HG02884 (cell line): ENCODE data around the gene KLB.
"Not testable (repeated sequence)": the region's sequence is repeated elsewhere in the genome, so short reads cannot be mapped to it uniquely, and the experiment has no call there.

Experiments
- ATAC-seq: cut with Tn5 transposase; IDR thresholded peaks from one replicate; pipeline ENCODE4 v1.9.1; 2021; ENCODE audit warnings: mild to moderate bottlenecking, moderate library complexity; ENCODE audit not compliant: unreplicated experiment

The KLB gene

DNA sequence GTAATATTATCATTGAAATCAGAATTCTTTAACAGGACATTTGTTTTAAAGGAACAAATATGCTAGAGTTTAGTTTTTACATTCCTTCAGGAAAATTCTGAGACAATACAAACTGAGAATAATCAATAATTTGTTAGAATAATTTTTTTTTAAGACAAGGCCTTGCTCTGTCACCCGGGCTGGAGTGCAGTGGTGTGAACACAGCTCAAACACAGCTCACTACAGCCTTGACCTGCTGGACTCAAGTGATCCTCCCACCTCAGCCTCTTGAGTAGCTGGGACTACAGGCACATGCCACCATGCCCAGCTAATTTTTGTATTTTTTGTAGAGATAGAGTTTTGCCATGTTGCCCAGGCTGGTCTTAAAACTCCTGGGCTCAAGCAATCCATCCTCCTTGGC lies 18.6 kb downstream of the KLB start:
- ATAC-seq: not testable (repeated sequence)

DNA sequence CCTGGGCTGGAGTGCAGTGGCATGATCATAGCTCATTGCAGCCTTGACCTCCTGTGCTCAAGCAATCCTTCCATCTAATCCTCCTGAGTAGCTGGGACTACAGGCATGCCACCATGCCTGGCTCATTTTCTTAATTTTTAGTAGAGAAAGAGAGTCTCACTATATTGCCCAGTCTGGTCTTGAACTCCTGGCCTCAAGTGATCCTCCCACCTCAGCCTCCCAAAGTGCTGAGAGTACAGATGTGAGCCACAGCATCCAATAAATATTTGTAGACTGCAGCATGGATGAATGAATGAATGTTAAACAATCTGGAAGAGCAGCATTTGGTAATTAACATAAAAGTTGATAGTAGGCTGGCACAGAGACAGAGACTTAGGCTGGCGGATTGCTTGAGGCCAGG lies 20.0 kb downstream of the KLB start:
- ATAC-seq: no peak

DNA sequence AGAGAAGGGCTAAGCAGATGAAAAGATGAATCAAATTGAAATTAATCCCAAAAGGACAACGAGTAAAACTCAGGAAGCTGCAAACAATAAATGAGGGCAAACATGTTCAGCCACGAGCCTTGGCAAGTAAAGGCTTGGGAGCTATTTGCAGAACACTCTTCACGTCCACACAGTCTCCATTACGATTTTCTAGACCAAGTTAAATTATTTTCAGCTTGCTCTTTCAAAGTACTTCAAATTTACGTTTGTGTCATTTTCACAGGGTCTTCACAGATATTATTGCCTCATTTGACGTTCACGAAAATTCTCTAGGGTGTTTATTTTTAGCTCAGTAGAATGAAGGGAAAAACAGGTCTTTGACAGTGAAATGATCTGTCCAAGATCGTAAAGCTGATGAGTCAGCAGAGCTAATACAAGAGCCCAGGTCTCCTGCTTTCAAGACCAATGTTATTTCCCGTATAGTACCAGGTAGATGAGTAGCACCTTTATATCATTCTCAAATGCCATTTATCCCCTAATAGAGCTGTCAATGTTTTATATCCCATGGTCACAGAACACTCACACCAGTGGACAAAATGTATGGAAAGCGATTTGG lies 20.9 kb downstream of the KLB start:
- no peak for ATAC-seq

DNA sequence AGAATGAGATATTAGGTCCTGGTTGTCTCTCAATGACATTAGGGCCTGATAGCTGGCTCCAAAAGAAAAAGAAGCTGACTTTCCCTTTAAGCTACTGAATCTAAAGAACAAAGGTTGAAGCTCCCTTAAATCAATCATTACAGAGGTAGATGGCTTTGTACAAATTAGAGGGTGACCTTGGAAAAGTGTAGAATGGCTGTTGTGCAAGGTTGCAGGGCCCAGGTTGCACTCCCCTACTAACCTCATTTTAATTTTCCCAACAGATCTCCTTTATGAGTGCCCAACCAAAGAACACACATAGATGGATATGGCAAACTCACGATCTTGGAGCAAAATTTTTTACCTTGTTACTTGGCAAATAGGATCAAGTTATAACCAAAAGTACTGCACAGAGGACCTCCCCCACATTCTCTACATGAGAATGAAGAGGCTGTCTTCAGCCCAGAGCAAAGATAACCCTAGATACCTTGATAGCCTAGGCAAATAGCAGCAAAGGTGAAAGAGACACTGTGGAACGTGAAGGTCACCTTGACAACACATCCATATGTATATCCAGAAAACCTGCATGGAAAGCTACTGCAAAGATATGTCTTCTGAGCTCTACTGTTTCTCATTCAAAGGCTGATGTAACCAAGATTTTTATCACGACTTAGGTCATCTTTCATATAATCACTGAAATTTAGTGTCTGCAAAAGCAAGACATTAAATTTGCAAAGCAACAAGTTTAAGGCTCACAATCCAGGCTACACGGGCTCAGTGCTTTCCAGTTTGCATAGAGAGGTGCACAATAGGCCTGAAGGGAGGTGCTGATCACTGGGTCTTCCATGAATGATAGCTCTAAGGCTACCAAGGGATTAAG lies 23.0 kb downstream of the KLB start:
- no peak for ATAC-seq

DNA sequence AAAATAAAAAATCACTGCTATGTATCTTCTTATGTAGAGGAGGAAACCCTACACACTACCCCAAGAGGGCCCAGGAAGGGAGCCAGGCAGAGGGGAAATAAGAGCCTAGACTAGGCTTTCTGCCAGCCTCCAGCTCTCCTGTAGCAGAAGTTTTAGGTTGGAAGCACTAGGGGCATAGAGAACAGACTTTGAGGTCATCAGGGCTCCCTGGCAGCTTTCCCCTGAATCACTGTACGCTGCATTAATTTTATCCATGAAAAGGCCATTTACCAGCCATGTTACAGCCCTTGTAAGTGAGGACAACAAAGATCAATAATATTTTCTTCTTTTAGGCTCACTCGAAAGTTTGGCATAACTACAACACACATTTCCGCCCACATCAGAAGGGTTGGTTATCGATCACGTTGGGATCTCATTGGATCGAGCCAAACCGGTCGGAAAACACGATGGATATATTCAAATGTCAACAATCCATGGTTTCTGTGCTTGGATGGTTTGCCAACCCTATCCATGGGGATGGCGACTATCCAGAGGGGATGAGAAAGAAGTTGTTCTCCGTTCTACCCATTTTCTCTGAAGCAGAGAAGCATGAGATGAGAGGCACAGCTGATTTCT lies 27.3 kb downstream of the KLB start:
- ATAC-seq: no peak

DNA sequence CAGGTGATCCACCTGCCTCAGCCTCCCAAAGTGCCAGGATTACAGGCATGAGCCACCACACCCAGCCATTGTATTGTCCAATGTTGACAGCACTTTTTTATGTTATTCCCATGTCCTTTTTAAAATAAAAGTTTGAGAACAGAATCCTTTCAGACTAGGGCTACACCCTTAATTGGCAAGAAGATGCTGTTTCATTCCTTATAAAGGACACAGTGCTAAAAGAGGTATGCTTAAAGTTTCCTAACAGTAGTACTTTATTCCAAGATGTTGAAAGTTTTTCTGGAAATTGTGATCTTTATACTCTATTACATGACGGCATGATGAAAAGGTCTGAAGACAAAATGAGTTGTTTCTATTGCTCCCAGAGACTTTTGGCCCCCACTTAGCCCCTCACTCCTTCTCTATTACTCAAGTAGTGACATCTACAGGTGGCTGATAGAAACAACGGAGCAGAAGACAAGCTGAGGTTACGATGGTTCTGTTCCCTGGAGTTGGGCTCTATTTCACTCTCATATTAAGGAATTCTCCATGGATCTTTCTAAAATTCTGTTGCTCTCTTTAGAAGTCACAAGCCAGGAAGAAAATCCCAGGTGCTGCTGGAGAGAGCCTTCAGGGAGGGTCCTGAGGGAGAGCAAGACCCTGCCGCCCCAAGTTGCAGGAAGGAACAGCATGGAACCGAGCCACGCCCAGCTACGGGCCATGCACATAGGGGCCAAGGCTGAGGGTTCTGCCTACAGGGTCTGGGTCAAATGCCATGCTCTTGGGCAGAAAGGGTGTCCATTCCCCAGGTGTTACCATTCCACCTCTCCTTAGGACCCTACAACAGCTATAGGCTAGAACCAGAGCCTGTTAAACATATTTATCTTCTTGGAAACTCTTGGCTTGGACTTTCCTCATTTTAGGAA lies 29.2 kb downstream of the KLB start:
- ATAC-seq: no peak

DNA sequence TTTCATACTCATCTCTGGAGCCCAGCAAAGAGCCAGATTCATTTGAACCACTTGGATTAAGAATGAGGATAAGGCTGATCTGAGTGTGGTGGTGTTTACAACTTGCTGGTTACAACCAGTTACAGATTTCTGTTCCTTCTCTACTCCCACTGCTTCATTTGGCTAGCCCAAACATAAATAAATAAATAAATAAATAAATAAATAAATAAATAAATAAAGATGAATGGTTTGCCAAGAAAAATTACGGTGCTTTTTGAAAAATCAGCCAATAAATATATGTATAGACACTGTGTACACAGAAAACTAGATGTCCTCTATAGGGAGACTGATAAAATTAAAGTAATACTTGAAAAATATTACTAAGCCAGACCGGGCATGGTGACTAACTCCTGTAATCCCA lies 34.9 kb downstream of the KLB start:
- ATAC-seq: no peak

DNA sequence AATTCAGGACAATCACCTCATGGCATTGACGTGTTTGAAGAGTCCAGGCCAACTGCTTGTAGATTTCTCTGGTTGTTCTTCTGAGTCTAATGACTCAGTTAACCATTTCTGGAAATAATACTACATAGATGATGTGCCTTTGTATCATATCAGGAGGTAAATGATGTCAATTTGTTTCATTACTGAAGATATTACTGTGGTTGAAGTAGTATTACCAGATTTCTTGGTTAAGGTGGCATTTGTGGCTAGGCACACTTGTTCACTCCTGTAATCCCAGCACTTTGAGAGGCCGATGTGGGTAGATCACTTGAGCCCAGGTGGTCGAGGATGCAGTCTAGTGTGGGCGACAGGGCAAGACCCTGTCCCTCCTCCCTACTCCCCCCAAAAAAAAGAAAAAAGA lies 36.3 kb downstream of the KLB start:
- no peak for ATAC-seq

DNA sequence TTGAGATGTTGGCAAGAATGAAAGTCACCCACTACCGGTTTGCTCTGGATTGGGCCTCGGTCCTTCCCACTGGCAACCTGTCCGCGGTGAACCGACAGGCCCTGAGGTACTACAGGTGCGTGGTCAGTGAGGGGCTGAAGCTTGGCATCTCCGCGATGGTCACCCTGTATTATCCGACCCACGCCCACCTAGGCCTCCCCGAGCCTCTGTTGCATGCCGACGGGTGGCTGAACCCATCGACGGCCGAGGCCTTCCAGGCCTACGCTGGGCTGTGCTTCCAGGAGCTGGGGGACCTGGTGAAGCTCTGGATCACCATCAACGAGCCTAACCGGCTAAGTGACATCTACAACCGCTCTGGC lies 39.7 kb downstream of the KLB start:
- no peak for ATAC-seq

DNA sequence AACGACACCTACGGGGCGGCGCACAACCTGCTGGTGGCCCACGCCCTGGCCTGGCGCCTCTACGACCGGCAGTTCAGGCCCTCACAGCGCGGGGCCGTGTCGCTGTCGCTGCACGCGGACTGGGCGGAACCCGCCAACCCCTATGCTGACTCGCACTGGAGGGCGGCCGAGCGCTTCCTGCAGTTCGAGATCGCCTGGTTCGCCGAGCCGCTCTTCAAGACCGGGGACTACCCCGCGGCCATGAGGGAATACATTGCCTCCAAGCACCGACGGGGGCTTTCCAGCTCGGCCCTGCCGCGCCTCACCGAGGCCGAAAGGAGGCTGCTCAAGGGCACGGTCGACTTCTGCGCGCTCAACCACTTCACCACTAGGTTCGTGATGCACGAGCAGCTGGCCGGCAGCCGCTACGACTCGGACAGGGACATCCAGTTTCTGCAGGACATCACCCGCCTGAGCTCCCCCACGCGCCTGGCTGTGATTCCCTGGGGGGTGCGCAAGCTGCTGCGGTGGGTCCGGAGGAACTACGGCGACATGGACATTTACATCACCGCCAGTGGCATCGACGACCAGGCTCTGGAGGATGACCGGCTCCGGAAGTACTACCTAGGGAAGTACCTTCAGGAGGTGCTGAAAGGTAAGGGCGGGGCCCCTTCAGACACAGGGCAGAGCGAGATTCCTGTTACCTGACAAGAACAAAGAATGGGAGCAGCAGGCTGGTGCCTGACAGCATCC lies 40.3 kb downstream of the KLB start:
- peak; percentile 71 for ATAC-seq

DNA sequence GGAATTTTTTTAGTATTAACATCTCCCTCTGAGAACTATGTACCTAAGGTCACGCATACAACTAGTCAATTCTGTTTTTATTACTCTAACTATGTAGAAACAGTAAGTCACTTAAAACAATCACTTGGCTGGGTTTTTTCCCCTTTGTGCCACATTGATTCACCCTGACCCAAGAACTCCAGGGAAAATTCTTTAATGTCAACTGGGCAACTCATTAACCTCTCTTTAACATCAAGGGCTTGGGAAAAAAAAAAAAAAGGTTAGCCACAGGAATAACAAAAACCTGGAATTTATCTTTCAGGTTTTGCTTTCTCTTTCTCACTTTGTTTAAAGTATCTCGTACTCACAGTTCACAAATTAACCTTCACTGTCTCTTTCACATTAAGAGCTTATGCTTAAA lies 43.9 kb downstream of the KLB start:
- ATAC-seq: no peak

DNA sequence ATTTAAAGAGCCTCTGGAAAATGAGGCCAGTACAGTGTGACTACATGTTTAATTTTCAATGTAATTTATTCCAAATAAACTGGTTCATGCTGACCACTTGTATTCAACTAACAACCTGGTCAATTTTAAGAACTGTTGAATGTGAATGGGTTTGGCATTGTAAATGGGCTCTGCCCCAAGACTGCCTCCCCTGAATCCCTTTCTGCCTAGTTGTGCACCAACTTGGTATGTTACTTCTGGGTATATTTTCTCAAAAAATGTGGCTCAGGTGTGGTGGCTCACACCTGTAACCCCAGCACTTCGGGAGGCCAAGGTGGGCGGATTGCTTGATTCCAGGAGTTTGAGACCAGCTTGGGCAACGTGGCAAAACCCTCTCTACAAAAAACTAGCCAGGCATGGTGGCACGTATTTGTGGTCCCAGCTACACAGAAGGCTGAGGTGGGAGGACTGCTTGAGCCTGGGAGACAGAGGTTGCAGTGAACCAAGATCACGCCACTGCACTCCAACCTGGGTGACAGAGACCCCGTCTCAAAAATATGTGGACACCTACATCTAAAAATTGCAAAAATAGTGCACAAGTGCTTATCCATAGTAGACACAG lies 44.8 kb downstream of the KLB start:
- ATAC-seq: no peak

DNA sequence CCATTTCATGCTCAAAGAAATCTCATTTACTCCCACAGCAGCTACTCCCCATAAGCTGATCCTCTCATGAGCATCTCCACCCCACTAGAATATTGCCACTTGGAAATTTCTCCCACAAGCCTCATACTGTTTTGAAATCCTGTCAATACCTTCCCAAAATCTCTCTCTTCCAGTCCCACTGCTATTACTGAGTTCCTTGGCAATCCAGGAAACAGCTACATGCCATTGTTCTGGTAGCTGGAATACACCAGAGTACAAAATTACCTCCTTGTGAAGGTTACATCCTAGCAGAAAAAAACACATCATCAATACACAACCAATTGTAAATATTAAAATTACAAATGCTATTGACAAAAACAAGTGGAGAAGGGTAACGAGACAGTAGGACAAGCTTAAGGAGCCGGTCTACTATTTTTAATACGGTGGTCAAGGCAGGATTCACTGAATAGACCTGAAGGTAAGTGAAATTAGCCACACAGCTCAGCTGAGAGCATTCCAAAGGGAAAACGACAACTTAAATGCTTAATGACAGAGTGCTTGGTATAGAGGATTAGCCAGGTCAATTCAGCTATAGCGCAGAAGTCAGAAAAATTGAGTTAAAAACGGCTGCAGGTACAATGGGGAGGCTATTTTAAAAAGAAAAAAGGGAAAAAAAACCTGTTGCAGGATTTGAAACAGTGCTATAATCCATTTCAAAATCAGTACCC lies 45.6 kb downstream of the KLB start:
- ATAC-seq: no peak

DNA sequence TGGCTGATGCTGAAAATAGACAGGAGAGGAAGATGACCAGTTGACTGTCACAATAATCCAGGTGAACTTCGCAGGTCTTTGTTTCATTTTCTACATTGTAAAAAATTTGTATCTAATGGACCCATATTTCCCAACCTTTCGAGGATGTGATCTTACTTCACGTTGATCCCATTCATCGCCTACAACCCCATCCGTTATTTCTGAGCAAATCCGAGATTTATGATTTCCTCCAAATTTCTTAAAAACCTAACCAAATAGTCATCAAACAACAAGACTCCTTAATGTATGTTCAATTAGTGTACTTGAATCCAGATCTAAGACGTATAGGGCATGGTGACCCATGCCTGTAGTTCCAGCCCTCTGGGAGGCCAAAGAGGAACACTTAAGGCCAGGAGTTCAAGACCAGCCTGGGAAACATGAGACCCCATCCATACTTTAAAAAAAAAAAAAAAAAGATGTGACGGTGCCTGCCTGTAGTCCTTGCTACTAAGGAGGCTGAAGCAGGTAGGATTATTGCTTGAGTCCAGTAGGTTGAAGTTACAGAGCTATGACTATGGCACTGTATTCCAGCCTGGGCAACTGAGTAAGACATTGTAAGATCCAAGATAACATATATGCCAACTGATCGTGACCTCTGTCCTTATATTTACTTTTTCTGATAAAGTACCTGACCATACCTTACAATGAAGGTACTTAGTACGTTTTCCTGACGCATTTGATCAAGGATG lies 46.3 kb downstream of the KLB start:
- ATAC-seq: no peak

DNA sequence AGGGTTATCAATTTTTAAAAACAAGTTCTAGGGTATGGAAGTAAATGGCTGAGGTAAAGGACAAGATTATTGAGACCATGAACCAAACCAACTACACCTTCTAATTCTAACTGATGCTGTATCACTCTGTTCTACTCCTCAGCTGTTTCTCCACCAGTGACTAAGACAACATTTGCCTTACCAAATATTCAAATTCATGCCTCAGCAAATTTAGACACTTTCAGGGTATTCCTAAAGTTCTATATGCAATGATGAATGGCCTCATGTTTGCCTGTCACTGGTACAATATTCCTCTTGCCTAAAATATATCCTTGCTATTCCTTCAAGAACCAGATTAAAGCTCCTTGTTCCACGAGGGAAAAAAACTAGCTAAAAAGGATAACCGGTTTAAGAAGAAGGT lies 47.0 kb downstream of the KLB start:
- ATAC-seq: no peak

DNA sequence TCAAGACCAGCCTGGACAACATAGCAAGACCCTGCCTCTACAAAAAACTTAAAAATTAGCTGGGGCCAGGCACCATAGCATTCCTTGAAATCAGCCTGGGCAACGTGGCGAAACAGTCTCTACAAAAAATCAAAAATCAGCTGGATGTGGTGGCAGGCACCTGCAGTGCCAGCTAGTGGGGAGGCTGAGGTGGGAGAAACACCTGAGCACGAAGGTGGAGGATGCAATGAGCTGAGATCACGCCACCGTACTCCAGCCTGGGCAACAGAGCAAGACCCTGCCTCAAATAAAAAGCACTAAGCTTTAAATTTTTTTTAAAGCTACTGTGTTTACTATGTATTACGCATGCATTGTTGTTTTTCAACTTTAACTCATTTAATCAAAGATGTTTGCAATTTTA lies 48.8 kb downstream of the KLB start:
- no peak for ATAC-seq

DNA sequence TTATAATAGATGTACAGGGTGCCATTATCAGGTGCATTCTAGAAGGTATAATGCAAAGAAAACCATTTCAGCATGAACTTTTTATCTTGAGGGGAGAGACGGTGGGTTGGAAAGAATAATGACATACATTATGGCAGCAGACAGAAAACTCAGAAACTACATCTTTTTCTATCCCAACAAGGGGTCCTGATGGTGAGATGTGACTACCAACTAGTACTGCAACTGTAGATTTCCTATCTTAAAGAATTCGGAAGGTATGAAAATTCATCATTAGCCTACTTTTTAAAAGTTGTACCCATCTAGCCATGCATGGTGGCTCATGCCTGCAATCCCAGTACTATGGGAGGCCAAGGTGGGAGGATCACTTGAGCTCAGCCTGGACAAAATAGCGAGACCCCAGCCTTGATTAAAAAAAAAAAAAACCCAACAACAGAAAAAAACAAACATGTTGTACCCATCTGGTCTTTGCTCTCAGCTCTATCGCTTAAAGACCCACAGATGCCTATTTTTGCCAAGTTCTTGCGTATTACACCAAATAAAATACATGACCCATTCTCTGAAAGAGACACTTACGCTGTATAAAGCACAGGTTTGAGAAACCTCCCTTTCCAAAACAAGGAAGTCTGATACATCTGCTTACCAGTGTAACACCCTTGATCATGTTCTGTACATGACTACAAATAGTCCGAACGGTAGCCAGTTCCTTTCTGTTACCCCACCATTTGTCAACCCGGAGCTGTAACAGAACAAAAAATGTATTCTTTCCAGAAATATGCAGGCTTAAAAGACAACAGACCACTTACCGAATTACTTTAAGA lies 50.4 kb downstream of the KLB start:
- ATAC-seq: no peak

DNA sequence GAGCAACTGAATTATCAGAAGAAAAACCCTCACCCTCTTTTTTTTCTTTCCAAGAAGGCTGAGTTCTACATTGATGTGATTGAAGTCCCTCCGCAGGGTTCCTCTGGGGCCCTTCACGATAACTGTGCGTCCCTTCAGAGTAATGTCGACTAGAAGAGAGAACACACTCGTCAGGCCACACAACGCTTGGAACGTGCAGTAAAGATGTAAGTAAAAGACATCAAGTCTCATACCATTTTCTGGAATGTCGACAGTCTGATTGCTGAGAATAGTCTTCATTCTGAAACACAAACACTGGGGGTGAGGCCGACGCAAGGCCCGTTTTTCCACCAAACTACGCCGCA lies 51.4 kb downstream of the KLB start:
- ATAC-seq: not testable (repeated sequence)
